ENCODE data around the gene SLC1A7.

Gene SLC1A7

GRCh38 chr1:53138991-53139884 lies 3.2 kb downstream of the SLC1A7 start:
- no peak for DNase-seq (ENCODE audit: low read depth)
- no peak overlapping the region for H3K4me3 ChIP-seq (ENCODE audit: low read depth, low read length)

- DNase-seq (ENCODE audit: low read depth): no peak
- no peak overlapping the region for H3K4me3 ChIP-seq (ENCODE audit: low read depth, low read length)
Measured at GRCh38 chr1:53137729-53138128, 4.7 kb downstream of the SLC1A7 start.

- no peak for DNase-seq (ENCODE audit: low read depth)
Measured at GRCh38 chr1:53135735-53136114, 6.7 kb downstream of the SLC1A7 start.

DNA sequence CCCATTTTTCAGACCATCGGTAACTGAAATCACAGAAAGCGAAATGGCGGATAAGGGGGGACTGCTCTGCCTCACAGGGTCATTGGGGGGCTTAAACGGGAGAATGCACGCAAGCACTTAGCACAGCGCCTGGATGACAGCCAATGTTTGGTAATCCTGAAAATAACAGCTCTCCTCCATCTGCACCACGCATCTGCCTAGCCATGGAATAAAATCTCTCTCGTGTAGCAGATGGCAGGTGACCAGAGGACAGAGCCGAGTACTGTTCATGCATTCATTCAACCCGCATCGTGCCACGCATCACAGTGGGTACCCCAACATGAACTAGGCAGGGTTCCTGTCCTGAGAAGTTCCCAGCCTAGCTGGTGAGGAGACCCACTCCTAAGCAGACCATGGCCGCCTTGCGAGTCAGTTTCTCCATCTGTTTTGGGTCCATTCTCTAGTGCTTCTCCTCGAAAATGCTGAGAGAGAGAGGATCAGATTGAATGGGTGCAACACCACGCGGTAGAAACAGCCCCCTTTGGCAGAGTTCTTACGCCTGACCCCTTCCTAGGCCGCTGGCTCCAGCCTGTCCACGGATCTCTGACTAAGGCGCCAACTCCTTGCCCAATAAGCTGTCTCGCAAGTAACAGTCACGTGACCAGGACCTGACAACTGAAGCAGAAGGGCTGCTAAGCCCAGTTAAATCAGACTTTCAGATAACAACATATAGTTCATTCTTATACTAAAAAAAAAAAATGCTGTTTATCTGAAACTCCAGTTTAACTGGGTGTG lies 7.3 kb downstream of the SLC1A7 start:
- no peak for DNase-seq (ENCODE audit: low read depth)

More at GRCh38 chr1:53135735-53136114, 6.7 kb downstream of the SLC1A7 start:
- no peak overlapping the region for H3K4me3 ChIP-seq (ENCODE audit: low read depth, low read length)

DNA sequence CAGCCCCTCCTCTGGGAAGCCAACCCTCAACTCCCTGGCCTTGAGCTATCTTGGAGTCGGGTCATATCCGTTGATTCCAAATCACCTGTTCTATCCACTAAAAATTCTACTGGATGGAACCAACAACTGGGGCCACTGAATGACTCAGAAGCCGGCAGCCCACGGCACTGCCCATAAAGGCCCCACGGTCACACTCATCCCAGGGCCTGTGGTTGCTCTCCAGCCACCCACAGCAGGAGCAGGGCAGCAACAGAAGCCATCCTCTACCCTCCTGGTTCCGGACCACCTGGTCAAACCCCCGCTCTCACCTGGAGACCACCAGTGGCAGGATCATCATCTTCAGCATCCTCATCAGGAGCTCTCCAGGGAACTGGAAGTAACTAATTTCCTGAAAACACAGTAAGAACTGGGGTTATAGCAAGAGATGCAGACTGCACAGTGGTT lies 8.4 kb downstream of the SLC1A7 start:
- no peak overlapping the region for H3K4me3 ChIP-seq (ENCODE audit: low read depth, low read length)
- no peak for DNase-seq (ENCODE audit: low read depth)

More for the DNA sequence above, 7.3 kb downstream of the SLC1A7 start:
- H3K4me3 ChIP-seq (ENCODE audit: low read depth, low read length): no peak overlapping the region

GRCh38 chr1:53133261-53134041 lies 9.0 kb downstream of the SLC1A7 start:
- no peak overlapping the region for H3K4me3 ChIP-seq (ENCODE audit: low read depth, low read length)
- DNase-seq (ENCODE audit: low read depth): no peak

DNA sequence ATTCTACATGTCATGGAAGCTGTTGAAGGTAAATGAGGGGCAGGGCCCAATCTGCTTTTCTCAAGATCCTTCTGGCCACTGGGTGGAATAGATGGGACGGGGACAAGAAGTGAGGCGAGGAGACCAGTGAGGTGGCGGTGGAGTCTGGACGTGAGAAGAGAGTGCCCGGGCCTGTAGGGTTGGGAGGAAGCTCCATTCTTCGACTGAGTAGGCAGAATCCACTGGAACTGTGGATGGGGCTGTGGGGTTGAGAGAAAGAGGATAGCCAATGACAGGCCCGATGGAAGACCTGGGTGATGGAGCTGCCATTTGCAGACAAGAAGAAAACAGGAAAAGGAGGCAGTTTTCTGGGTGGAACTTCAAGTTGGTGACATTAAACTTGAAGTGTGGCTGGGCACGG lies 10.3 kb downstream of the SLC1A7 start:
- DNase-seq (ENCODE audit: low read depth): no peak
- H3K4me3 ChIP-seq (ENCODE audit: low read depth, low read length): no peak overlapping the region

GRCh38 chr1:53131590-53131938 lies 10.9 kb downstream of the SLC1A7 start:
- no peak for DNase-seq (ENCODE audit: low read depth)
- no peak overlapping the region for H3K4me3 ChIP-seq (ENCODE audit: low read depth, low read length)

DNA sequence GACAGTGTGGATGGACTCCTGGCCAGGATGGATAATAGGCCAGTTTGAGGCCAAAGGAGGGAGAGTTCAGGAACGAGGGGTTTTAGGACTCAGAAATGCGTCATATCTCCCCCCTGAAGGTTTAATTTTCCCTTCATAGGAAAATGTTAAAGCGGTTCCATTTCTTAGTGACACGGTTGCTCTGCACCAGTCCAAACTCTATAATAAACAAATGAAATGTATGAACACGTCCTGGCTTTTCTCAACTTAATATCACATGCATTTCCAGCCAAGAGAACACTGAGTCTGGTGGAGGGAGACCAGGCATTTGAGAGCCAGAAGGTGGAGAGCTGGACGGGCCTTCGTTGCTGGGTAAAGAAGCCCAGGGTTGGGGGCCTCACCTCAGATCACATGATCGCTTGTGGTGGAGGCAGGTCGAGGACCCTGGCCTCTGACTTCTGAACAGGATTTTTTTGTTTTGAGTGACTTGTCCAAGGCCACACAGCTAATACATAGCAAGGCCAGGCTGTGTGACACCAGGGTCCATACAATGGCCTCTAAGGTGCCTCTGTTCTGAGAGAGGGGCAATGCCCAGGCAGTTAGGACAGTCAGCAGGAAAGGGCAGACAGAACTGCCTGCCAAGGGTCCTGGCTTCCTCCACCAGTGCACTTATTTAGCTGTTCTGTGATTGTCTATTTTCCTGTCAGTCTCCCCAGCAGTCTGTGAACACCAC lies 11.4 kb downstream of the SLC1A7 start:
- H3K4me3 ChIP-seq (ENCODE audit: low read depth, low read length): no peak overlapping the region
- DNase-seq (ENCODE audit: low read depth): no peak

GRCh38 chr1:53130598-53130877 lies 11.9 kb downstream of the SLC1A7 start:
- no peak for DNase-seq (ENCODE audit: low read depth)
- no peak overlapping the region for H3K4me3 ChIP-seq (ENCODE audit: low read depth, low read length)

GRCh38 chr1:53129891-53130597 lies 12.4 kb downstream of the SLC1A7 start:
- no peak for DNase-seq (ENCODE audit: low read depth)
- H3K4me3 ChIP-seq (ENCODE audit: low read depth, low read length): no peak overlapping the region

GRCh38 chr1:53128401-53128800 lies 14.0 kb downstream of the SLC1A7 start:
- no peak for DNase-seq (ENCODE audit: low read depth)
- no peak overlapping the region for H3K4me3 ChIP-seq (ENCODE audit: low read depth, low read length)

DNA sequence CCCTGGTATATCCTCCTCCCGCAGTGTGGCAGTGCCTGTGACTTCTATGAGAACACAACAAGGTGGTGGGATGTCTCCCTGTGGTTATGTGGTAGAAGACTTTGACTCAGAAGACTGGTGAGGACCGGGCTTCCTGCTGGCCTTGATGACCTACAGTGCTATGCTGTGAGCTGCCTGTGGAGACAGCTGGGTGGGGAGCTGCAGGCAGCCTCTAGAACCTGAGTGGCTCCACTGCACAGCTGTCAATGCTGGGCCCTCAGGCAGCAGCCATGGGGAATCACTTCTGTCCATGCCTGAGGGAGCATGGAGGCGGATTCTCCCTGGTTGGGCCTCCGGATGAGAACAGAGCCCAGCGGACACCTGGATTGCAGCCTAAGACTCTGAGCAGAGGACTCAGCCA lies 14.9 kb downstream of the SLC1A7 start:
- no peak for DNase-seq (ENCODE audit: low read depth)
- H3K4me3 ChIP-seq (ENCODE audit: low read depth, low read length): no peak overlapping the region

- DNase-seq (ENCODE audit: low read depth): no peak
- no peak overlapping the region for H3K4me3 ChIP-seq (ENCODE audit: low read depth, low read length)
Measured at GRCh38 chr1:53126495-53126894, 15.9 kb downstream of the SLC1A7 start.

GRCh38 chr1:53125623-53126360 lies 16.6 kb downstream of the SLC1A7 start:
- H3K4me3 ChIP-seq (ENCODE audit: low read depth, low read length): no peak overlapping the region
- DNase-seq (ENCODE audit: low read depth): no peak

GRCh38 chr1:53125122-53125521 lies 17.3 kb downstream of the SLC1A7 start:
- DNase-seq (ENCODE audit: low read depth): no peak
- no peak overlapping the region for H3K4me3 ChIP-seq (ENCODE audit: low read depth, low read length)

- no peak for DNase-seq (ENCODE audit: low read depth)
- no peak overlapping the region for H3K4me3 ChIP-seq (ENCODE audit: low read depth, low read length)
Measured at GRCh38 chr1:53123453-53124140, 18.8 kb downstream of the SLC1A7 start.

- DNase-seq (ENCODE audit: low read depth): no peak
- no peak overlapping the region for H3K4me3 ChIP-seq (ENCODE audit: low read depth, low read length)
Measured at GRCh38 chr1:53122961-53123413, 19.5 kb downstream of the SLC1A7 start.

All from skeletal muscle cell (primary cell).